ENCODE data around the gene TAC1.

Gene TAC1

DNA sequence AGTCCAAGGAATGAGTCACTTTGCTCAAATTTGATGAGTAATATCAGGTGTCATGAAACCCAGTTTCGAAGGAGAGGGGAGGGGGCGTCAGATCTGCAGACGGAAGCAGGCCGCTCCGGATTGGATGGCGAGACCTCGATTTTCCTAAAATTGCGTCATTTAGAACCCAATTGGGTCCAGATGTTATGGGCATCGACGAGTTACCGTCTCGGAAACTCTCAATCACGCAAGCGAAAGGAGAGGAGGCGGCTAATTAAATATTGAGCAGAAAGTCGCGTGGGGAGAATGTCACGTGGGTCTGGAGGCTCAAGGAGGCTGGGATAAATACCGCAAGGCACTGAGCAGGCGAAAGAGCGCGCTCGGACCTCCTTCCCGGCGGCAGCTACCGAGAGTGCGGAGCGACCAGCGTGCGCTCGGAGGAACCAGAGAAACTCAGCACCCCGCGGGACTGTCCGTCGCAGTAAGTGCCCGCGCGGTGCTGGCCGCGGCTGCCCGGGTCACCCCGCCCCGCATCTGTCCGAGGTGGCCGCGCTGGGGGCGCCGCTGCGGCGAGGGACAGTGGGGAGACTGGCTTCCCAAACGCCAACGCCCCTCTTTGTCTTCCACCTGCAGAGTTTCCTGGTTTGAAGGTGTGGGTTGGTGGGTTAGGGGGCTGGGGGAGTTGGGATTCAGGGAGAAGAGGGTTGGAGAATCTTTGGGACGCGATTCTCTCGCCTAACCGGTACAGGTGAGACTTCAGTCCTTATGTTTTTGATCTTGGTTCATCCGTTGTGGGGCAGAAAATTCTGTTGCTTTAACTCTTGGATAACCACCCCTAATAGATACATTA is at the start of gene TAC1:
TSS of gene TAC1 (plus strand) at position 351 of the 829 bp plus-strand sequence. CDS start 527 bp downstream, outside the sequence.
- no peak for DNase-seq (ENCODE audit: low read depth)
- H3K4me3 ChIP-seq (ENCODE audit: low read depth, low read length): no peak within 1 kb of the TSS
- no peak for TF ChIP-seq CTCF (conservative IDR thresholded peaks at IDR 0.05; ENCODE audit: low read depth, low read length)

DNA sequence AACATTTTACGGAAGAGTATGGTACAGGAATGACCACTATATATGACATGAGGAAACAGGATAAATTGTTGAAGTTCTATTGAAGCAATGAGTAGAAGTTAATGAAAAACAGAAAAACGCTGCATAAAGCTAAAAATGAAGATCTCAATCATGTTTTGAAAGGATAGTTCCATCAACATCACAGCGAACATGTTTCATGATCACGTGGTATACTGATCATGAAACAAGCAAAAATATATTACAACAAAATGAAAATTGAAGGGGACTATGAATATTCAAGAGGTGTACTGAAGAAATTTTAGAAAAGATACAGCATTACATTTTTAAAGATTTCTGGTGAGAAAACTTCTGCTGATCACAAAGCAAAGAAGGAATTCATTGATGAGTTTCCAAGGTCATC is 45.9 kb upstream of the TAC1 start:
- H3K4me3 ChIP-seq (ENCODE audit: low read depth, low read length): no peak overlapping the region
- no peak for DNase-seq (ENCODE audit: low read depth)
- no peak for TF ChIP-seq CTCF (conservative IDR thresholded peaks at IDR 0.05; ENCODE audit: low read depth, low read length)

DNA sequence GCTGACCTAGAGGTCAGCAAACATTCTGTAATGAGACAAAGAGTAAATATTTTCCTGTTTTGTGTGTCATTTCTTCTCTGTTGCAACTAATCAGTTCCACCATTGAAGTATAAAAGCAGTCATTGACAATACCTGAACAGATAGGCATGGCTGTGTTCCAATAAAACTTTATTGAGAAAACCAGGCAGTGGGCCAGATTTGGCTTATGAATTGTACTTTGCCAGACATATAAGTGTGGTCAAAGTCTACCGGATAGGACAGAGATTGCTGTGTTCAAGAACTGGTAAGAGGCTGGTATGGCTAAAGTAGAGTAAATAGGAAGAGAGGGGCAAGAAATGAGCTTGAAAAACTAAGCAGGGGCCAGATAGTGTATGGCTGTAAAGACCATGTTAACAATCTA is 38.3 kb upstream of the TAC1 start:
- no peak overlapping the region for H3K4me3 ChIP-seq (ENCODE audit: low read depth, low read length)
- no peak for DNase-seq (ENCODE audit: low read depth)
- no peak for TF ChIP-seq CTCF (conservative IDR thresholded peaks at IDR 0.05; ENCODE audit: low read depth, low read length)

GRCh38 chr7:97694355-97694754 is 37.5 kb upstream of the TAC1 start:
- no peak overlapping the region for H3K4me3 ChIP-seq (ENCODE audit: low read depth, low read length)
- no peak for TF ChIP-seq CTCF (conservative IDR thresholded peaks at IDR 0.05; ENCODE audit: low read depth, low read length)
- no peak for DNase-seq (ENCODE audit: low read depth)

- TF ChIP-seq CTCF (conservative IDR thresholded peaks at IDR 0.05; ENCODE audit: low read depth, low read length): no peak
- no peak for DNase-seq (ENCODE audit: low read depth)
- no peak overlapping the region for H3K4me3 ChIP-seq (ENCODE audit: low read depth, low read length)
These were observed 34.5 kb upstream of the TAC1 start for GRCh38 chr7:97697396-97697795.

DNA sequence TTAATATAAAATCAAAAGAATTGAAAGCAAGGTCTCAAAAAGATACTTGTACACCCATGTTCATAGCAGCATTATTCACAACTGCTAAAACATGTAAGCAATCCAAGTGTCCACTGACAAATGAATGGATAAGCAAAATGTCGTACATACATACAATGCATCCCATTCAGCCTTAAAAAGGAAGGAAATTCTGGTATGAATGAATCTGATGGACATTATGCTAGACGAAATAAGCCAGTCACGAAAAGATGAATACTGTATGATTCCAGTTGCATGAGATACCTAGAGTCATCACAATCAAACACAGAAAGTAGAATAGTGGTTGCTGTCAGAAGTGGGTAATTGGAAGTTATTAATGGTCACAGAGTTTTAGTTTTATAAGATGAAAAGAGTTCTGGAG is 9.5 kb upstream of the TAC1 start:
- no peak overlapping the region for H3K4me3 ChIP-seq (ENCODE audit: low read depth, low read length)
- no peak for TF ChIP-seq CTCF (conservative IDR thresholded peaks at IDR 0.05; ENCODE audit: low read depth, low read length)
- no peak for DNase-seq (ENCODE audit: low read depth)

Measured in choroid plexus epithelial cell (primary cell).